Right lobe of liver (tissue), 4 donors: Measurements from ENCODE around the gene TSN.

Experiments used
- POLR2A ChIP-seq: fragments of 450-650 bp; IDR thresholded peaks from one replicate; pipeline ENCODE4 v1.6.1; 2017; ENCODE audit warnings: antibody characterized with exemption, mild to moderate bottlenecking
- TF ChIP-seq, protein P1 (sequence below), 4 donors: fragments of 200-600 bp in 3 of 4; fragments of 450-650 bp in 1 of 4; IDR thresholded peaks; one replicate each; pipeline versions ENCODE4 v1.5.1 to v1.8.0; 2016 to 2022; ENCODE audit warnings: antibody characterized with exemption in 4 of 4, mild to moderate bottlenecking in 2 of 4
- donor health status: DM: no; HTN: no; CAD: no.
- donor health status: DM: no; HTN: no; CAD: no.
- donor health status: DM: no; HTN: yes; CAD: no.

DNA sequence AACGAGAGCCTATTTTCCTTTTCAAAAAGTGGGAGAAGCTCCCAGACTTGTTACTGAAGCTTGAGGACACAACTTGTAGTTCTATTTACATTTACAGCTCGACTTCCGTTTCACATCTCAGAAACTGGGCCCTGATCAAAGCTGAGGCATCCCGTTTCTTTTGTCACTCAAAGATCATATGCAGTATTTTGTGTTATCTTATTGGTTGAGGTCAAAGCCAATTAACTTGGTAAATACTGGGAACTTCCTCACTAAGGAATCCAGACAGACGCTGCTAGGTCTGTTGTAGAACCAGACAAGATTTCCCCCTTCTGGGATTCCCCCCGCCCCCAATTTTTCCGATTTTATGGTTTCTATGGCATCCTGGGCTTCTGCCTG lies 50.3 kb downstream of the TSN start:
- TF ChIP-seq, protein P1, sequence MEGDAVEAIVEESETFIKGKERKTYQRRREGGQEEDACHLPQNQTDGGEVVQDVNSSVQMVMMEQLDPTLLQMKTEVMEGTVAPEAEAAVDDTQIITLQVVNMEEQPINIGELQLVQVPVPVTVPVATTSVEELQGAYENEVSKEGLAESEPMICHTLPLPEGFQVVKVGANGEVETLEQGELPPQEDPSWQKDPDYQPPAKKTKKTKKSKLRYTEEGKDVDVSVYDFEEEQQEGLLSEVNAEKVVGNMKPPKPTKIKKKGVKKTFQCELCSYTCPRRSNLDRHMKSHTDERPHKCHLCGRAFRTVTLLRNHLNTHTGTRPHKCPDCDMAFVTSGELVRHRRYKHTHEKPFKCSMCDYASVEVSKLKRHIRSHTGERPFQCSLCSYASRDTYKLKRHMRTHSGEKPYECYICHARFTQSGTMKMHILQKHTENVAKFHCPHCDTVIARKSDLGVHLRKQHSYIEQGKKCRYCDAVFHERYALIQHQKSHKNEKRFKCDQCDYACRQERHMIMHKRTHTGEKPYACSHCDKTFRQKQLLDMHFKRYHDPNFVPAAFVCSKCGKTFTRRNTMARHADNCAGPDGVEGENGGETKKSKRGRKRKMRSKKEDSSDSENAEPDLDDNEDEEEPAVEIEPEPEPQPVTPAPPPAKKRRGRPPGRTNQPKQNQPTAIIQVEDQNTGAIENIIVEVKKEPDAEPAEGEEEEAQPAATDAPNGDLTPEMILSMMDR (IDR thresholded peaks at IDR 0.05) = no peak
- TF ChIP-seq POLR2A = no peak
